HG03457 (cell line): ENCODE data around the gene DEFB118.
"Not testable (repeated sequence)": the region's sequence is repeated elsewhere in the genome, so short reads cannot be mapped to it uniquely, and the experiment has no call there.

Source experiments
- ATAC-seq: cut with Tn5 transposase; IDR thresholded peaks from one replicate; pipeline ENCODE4 v1.9.1; 2021; ENCODE audit warnings: moderate number of reproducible peaks; ENCODE audit not compliant: unreplicated experiment

DEFB118 gene, protein sequence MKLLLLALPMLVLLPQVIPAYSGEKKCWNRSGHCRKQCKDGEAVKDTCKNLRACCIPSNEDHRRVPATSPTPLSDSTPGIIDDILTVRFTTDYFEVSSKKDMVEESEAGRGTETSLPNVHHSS

DNA sequence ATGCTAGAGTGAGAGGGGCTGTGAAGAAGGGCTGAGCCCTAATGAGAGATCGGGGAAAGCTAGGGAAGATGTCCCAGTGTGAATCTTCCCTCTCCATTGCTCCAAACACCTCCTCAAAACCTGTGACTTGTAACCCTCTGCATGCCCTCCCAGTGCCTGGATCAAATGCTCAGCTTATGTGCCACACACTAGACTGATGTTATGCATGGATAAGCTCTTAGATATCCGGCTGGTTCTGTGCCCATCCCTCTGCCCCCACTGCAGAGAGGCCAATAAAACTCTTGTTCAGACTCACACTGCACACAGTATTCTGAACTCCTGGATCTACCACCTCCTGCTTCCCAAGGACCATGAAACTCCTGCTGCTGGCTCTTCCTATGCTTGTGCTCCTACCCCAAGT lies at the start of gene DEFB118:
DEFB118 (plus strand) TSS at position 301 of the 400 bp plus-strand sequence; CDS start at position 351, 50 bp downstream.
- ATAC-seq = no peak

DNA sequence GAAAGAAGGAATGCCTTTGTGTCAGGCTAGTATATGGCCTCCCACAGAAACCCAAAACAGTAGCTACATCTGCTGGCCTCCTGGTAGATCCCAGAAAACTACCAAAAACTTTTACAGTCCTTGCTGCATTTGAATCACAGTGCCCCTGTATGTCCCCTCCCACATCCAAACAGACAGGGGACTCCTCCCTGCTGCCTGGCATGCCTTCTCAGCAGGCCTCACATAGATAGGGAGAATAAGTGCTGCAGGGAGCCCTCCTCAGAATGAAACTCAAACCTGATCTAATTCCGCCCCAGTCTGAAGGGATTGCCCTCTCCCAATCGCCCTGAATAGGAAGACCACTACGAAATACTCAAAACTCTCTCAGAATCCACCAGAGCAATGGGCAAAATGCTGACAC lies 45.9 kb upstream of the DEFB118 start:
- ATAC-seq = no peak

DNA sequence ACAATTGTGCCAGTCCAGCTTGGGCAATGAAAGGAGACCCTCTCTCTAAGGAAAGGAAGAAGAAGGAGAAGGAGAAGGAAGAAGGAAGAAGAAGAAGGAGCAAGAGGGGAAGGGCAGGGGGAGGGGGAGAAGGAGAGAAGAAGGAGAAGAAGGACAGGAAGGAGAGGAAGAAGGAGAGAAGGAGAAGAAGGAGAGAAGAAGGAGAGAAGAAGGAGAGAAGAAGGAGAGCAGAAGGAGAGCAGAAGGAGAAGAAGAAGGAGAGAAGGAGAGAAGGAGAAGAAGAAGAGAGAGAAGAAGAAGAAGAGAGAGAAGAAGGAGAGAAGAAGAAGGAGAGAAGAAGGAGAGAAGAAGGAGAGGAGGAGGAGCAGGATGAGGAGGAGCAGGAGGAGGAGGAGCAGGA lies 37.5 kb upstream of the DEFB118 start:
- ATAC-seq = no peak

DNA sequence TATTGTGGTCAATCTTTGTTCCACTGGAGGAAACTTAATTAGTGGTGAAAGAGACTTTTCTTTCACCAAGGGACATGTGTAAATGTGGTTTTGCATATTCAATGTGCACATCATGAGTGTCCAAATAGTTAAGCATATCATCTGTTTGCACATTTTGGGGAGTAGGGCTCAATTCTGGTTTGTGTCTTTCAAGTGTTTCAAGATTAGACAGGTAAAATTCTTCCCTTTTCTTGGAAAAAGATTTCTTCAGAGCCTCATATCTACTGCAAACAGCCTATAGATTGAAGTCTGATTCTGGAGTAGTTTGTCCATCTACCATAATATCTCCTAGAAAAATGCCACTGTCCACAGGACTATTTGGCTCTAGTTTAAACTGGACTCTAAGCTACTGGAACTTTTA lies 26.9 kb upstream of the DEFB118 start:
- no peak for ATAC-seq

DNA sequence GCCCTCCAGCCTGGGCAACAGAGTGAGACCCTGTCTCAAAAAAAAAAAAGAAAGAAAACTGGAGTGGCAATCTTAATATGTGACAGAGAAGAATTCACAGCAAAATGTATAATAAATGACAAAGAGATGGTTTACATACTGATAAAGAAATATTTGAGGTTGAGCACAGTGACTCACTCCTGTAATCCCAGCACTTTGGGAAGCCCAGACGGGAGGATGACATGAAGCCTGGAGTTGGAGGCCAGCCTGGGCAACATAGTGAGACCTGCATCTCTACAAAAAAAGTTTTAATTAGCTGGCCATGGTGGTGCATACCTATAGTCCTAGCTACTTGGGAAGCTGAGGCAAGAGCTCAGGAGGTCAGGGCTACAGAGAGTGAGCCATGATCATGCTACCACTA lies 12.4 kb upstream of the DEFB118 start:
- ATAC-seq = no peak

DNA sequence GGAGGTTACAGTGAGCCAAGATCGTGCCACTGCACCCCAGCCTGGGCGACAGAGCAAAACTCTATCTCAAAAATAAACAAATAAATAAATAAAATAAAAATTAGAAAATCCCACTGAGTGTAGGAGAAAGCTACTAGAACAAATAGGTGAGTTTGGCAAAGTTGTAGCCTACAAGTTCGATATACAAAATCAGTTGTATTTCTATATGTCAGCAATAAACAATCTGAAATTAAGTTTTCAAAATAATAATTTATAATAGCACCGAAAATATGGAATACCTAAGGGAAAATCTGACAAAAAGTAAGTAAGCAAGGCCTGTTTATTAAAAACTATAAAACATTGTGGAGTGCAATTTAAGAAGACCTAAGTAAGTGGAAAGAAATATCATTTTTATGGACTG lies 5.1 kb upstream of the DEFB118 start:
- ATAC-seq = no peak

DNA sequence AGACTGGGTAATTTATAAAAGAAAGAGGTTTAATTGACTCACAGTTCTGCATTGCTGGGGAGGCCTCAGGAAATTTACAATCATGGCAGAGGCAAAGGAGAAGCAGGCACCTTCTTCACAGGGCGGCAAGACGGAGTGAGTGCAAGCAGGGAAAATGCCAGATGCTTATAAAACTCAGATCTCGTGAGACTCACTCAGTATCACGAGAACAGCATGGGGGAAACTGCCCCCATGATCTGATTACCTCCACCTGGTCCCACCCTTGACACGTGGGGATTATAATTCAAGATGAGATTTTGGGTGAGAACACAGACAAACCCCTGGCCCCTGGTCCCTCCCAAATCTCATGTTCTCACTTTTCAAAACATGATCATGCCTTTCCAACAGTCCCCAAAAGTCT lies 4.1 kb upstream of the DEFB118 start:
- ATAC-seq = not testable (repeated sequence)

DNA sequence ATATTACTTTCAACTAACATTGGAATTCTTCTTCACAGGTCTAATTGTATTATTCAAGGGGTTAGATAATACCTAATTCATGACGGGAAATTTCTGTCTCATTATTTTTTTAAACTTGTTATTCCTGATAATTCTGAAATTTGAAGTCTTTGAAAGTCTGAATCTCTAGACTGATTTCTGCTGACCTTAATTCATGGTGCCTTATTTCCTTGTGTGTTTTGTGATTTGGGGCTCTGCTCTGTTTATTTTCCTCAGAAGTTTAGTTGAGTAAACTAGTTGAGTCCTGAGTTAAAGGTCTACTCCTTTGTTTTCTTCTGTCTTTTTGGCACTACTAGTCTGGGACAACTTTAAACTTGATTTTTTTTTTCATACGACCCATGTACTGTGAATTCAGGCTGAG lies 5.9 kb downstream of the DEFB118 start:
- no peak for ATAC-seq

DNA sequence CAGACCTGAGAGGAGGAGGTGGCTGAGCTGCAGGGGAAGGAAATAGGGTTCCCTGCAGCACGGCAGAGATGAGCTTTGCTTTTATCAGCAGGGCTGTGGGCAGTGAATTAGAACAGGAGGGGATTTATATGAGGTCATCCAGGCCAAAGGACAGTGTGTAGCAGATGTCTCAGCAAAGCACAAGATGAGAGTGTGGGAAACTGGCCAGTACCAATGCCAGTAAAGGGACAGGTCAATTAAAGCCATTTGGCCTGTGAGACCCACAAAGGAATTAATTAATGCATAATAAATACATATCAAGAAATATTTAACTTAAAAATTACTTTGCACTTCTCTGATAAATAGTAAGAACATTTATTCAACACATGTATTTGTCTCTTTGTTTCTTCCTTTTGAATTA lies 22.1 kb downstream of the DEFB118 start, which contains the start of gene DEFB119:
DEFB119 (minus strand) TSS at position 101 of the 400 bp plus-strand sequence. CDS start 107 bp downstream, outside the sequence.
- ATAC-seq = no peak

DNA sequence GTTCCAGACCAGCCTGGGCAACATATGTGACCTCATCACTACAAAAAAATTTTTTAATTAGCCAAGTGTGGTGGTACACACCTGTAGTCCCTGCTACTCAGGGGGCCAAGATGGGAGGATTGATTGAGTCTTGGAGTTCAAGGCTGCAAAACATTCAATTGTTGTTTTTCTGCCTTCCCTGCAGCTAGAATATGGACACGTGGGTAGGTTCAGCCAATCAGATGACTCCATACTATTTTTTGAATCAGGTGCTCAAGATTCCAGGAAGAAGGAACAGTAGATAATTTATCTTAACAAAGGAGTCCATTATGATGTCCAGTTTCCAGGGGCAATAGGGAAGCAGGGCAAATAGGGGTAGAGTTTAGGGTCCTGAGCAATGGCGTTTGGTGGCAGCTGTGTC lies 24.4 kb downstream of the DEFB118 start:
- ATAC-seq = no peak

DNA sequence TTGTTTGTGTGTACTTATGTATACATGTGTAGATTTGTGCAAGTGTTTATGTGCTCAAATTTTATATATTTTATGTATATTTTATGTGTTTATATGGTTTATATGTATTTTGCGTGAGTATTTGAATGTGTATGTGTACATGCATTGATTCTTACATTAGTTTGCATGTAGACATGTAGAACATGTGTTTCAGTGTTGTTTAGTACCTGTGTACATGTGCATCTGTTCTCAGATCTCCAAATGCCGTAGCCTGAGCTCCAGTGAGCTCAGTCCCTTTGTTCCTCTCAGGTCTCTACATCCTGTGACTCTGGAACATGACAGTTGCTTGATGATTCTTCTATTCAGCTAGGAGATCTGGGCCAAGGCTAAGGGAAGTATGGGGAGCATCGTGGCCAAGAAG lies 26.5 kb downstream of the DEFB118 start:
- ATAC-seq = no peak

DNA sequence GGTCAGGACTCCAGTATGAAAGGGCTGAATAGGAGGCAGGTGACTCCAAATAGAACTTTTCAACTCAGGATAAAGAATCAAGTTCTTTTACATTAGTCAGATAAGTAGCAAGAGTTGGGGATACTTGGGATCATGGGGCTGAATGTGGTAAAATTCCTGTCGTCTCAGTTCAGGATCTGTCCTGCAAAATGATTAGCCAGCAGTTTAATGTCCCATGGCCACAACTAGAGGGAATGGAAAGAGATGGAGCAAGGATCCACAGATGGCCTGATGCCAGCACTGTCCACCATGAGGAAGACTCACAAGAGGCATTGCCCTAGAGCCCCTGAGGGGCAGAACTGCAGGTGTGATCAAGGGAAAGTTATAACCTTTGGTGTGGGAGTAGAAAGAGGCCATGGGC lies 35.5 kb downstream of the DEFB118 start:
- no peak for ATAC-seq

DNA sequence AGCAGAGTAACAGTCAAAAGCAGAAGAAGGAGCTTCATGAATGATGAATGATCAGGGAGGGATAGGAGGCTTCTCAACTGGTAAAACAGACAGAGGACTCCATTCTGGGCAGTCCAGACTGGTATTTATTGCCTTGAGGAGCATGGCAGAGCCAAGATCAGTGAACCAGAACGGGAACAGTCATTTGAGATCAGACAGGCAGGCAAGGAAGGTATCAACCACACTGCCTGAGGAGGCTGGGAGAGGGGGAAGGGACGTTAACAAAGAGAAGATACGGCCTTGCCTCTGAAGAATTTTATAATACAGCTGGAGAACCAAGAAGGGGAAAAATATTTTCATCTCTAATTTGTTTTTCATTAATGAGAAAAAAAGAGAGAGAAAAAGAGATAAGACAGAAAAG lies 37.7 kb downstream of the DEFB118 start, which contains the start of gene DEFB121:
DEFB121 (minus strand) TSS at position 101 of the 400 bp plus-strand sequence; CDS start at position 38, 63 bp downstream.
- no peak for ATAC-seq

DNA sequence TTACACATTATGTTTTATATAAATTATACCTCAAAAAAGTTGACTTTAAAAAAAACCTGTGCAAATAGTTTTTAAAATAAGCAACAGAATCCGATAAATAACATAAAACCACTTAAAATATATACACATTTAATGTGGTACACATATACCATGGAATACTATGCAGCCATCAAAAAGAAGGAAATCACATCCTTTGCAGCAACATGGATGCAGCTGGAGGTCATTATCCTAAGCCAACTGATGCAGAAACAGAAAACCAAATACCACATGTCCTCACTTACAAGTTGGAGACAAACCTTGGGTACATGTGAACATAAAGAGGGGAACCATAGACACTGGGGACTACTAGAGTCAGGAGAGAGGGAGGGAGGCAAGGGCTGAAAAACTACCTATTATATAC lies 41.6 kb downstream of the DEFB118 start:
- ATAC-seq = no peak

DNA sequence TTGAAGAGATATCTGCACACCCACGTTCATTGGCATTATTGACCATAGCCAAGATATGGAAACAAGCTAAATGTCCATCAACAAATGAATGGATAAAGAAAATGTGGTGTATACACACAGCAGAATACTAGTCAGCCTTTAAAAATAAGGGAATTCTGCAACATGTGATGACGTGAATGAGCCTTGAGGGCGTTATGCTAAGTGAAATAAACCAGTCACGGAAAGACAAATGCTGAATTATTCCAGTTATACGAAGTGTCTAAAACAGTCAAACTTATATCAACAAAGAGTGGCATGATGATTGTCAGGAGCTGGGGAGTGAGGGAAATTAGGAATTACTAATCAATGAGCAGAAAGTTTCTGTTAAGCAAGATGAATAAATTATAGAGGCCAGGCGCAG lies 46.0 kb downstream of the DEFB118 start:
- no peak for ATAC-seq

DNA sequence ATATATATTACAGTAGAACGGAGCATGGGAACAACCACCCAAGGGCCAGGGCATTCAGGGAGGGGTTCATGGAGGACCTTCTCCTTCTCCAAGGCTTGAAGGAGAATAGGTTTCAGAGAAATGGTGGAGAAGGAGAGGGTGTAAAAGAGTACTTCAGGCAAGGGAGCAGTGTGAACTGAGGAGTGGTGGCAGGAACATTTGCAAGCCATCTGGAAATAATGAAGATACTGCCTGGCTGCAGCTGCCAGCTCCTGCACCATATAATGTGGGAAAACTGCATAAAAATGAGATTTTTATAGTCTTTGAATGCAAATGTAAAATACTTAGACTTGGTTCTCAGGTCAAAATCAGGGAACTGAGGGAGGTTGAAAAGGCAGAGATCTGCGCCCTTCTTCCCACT lies 47.3 kb downstream of the DEFB118 start:
- ATAC-seq = no peak

DNA sequence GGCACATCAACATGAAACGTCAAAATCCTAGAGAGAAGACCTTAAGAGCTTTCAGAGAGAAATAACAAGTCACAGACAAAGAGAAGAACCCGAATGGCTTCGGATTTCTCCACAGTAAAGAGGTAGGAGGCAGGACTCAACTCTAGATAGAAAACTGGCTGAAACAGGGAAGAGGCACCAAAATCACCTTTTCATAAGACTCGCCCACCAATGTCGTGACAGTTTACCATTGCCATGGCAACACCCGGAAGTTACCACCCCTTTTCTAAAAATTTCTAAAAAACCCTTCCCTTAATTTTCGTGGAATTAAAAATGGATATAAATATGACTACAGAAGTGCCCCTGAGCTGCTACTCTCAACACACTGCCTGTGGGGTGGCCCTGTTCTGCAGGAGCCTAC lies 49.9 kb downstream of the DEFB118 start:
- ATAC-seq = no peak
